Measurements from ENCODE around the gene YY1AP1.
"Not testable (repeated sequence)": the region's sequence is repeated elsewhere in the genome, so short reads cannot be mapped to it uniquely, and the experiment has no call there.

GRCh38 chr1:155711457-155711856 is 22.9 kb upstream of the YY1AP1 start:
- not testable (repeated sequence) for TF ChIP-seq POLR2AphosphoS5, POLR2A (IDR thresholded peaks at IDR 0.05; ENCODE audit: low read depth, low read length)

All from GM12891 (cell line).